DND-41 (cell line): ENCODE results near the gene CCBE1.

ENCODE experiments used
- ATAC-seq: fragments of 200-7000 bp; cut with Tn5 transposase; 3 replicates; pipeline ENCODE4 v1.9.1; 2021; ENCODE audit warnings: low read depth; ENCODE audit not compliant: insufficient read depth
- DNase-seq: peaks from one replicate; pipeline ENCODE4 v3.0.0-alpha.2; 2020
- H2AFZ ChIP-seq: 2 replicates; pipeline ENCODE4 v1.6.0; 2012; ENCODE audit warnings: low read depth, low read length
- H3K27ac ChIP-seq: 2 replicates; pipeline ENCODE4 v1.5.1; 2012; ENCODE audit warnings: low read length, inconsistent platforms
- H3K27me3 ChIP-seq: fragments of 200-600 bp; sonication (generic); 2 replicates; pipeline ENCODE4 v1.6.0; 2012; ENCODE audit warnings: low read length, mild to moderate bottlenecking, inconsistent platforms; ENCODE audit not compliant: insufficient read depth, poor library complexity
- H3K36me3 ChIP-seq: 2 replicates; pipeline ENCODE4 v1.5.1; 2012; ENCODE audit warnings: low read length, inconsistent platforms; ENCODE audit not compliant: insufficient read depth
- H3K4me1 ChIP-seq: 2 replicates; pipeline ENCODE4 v1.5.1; 2012; ENCODE audit warnings: mild to moderate bottlenecking, low read length; ENCODE audit not compliant: insufficient read depth
- H3K4me2 ChIP-seq: 2 replicates; pipeline ENCODE4 v1.6.0; 2012; ENCODE audit warnings: mild to moderate bottlenecking, moderate library complexity, low read length, inconsistent platforms; ENCODE audit not compliant: insufficient read depth
- H3K4me3 ChIP-seq, 2 experiments: fragments of 200-600 bp in 1 of 2; shearing (Covaris generic) in 1 of 2; 2 replicates each; pipeline ENCODE4 v1.5.1; 2012 to 2016; ENCODE audit warnings: inconsistent platforms in 2 of 2, low read length in 2 of 2, mild to moderate bottlenecking in 2 of 2, low read depth in 1 of 2, moderate library complexity in 1 of 2
- H3K79me2 ChIP-seq: 2 replicates; pipeline ENCODE4 v1.6.0; 2012; ENCODE audit warnings: low read length, inconsistent platforms; ENCODE audit not compliant: insufficient read depth
- H3K9ac ChIP-seq: 2 replicates; pipeline ENCODE4 v1.6.0; 2012; ENCODE audit warnings: low read depth, mild to moderate bottlenecking, inconsistent platforms, low read length, moderate library complexity
- H3K9me3 ChIP-seq: 2 replicates; pipeline ENCODE4 v1.5.1; 2012; ENCODE audit warnings: low read length, moderate library complexity, mild to moderate bottlenecking, inconsistent platforms; ENCODE audit not compliant: insufficient read depth, severe bottlenecking
- H4K20me1 ChIP-seq: 2 replicates; pipeline ENCODE4 v1.6.0; 2012; ENCODE audit warnings: low read length; ENCODE audit not compliant: insufficient read depth
- EZH2 ChIP-seq: IDR thresholded peaks from 3 replicates; pipeline ENCODE4 v1.6.1; 2012; ENCODE audit warnings: borderline replicate concordance, low read depth, mild to moderate bottlenecking, moderate library complexity, low read length, inconsistent platforms; ENCODE audit not compliant: severe bottlenecking
- TF ChIP-seq, protein P1 (sequence below): IDR thresholded peaks from 2 replicates; pipeline ENCODE4 v1.5.1; 2012; ENCODE audit warnings: borderline replicate concordance, low read length, moderate library complexity, mild to moderate bottlenecking; ENCODE audit not compliant: poor library complexity, severe bottlenecking; ENCODE audit errors: extremely low read depth

CCBE1 gene

DNA sequence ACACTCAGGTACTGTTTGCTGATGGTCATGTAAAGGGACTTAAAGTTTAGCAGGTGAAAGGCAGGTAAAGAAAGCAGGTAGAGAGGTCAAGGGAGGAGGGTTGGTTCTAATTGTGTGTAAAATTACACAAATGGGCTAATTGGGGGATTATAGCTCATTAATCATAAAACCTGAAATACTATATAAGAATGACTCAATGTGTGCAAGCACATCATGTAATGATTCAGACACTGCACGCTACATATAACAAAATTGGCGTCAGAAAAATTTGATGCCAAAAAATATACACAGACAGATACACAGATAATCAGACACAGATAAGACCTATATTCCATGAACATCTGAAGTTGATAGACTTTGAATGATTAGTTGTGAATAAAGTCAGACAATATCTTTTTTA is 217.4 kb downstream of the CCBE1 start:
- no peaks in the 10 kb centered on the region; the same call in 1 of the 2 replicates for H3K4me1 ChIP-seq
- no peak overlapping the region for H2AFZ ChIP-seq
- H3K27me3 ChIP-seq = peaks cover 4% of the 10 kb centered on the region
- no peak overlapping the region for H3K9ac ChIP-seq
- H4K20me1 ChIP-seq = no peaks in the 10 kb centered on the region
- no peaks in the 10 kb centered on the region for H3K9me3 ChIP-seq
- ATAC-seq (no peak), DNase-seq (no peak)
- H3K36me3 ChIP-seq = no peaks in the 10 kb centered on the region
- no peak overlapping the region for H3K4me2 ChIP-seq
- no peak for TF ChIP-seq EZH2
- TF ChIP-seq, protein P1, sequence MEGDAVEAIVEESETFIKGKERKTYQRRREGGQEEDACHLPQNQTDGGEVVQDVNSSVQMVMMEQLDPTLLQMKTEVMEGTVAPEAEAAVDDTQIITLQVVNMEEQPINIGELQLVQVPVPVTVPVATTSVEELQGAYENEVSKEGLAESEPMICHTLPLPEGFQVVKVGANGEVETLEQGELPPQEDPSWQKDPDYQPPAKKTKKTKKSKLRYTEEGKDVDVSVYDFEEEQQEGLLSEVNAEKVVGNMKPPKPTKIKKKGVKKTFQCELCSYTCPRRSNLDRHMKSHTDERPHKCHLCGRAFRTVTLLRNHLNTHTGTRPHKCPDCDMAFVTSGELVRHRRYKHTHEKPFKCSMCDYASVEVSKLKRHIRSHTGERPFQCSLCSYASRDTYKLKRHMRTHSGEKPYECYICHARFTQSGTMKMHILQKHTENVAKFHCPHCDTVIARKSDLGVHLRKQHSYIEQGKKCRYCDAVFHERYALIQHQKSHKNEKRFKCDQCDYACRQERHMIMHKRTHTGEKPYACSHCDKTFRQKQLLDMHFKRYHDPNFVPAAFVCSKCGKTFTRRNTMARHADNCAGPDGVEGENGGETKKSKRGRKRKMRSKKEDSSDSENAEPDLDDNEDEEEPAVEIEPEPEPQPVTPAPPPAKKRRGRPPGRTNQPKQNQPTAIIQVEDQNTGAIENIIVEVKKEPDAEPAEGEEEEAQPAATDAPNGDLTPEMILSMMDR = no peak
- no peak overlapping the region for H3K4me3 ChIP-seq
- no peaks in the 10 kb centered on the region for H3K79me2 ChIP-seq
- H3K27ac ChIP-seq = no peak overlapping the region

GRCh38 chr18:59478591-59478990 is 218.6 kb downstream of the CCBE1 start:
- DNase-seq (no peak), ATAC-seq (no peak)
- H3K9ac ChIP-seq = no peak overlapping the region
- no peak overlapping the region for H3K4me3 ChIP-seq
- no peaks in the 10 kb centered on the region for H4K20me1 ChIP-seq
- H3K4me2 ChIP-seq = no peak overlapping the region
- H3K4me1 ChIP-seq = no peaks in the 10 kb centered on the region; the same call in 1 of the 2 replicates
- no peaks in the 10 kb centered on the region for H3K9me3 ChIP-seq
- TF ChIP-seq, protein P1 = no peak
- TF ChIP-seq EZH2 = no peak
- H3K27me3 ChIP-seq = peaks cover 4% of the 10 kb centered on the region
- H3K27ac ChIP-seq = no peak overlapping the region
- H3K36me3 ChIP-seq = no peaks in the 10 kb centered on the region
- H3K79me2 ChIP-seq = no peaks in the 10 kb centered on the region
- H2AFZ ChIP-seq = no peak overlapping the region

DNA sequence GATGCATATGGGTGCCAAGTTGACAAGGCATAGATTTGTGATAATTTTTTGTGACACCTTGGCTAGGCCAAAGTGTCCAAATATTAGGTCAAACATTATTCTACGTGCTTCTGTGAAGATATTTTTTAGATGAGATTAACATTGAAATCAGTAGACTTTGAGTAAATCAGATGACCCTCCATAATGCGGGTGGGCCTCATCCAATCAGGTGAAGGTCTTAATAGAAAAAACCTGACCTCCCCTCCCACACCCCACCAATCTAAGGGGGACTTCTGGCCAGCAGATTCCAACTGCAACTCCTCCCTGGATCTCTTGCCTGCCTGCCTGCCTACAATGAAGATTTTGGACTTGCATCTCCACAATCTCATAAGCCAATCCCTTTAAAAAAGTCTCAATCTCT is 219.4 kb downstream of the CCBE1 start:
- no peaks in the 10 kb centered on the region; the same call in 1 of the 2 replicates for H3K4me1 ChIP-seq
- no peak overlapping the region for H2AFZ ChIP-seq
- no peak overlapping the region for H3K4me2 ChIP-seq
- H3K36me3 ChIP-seq = no peaks in the 10 kb centered on the region
- ATAC-seq (no peak), DNase-seq (no peak)
- no peaks in the 10 kb centered on the region for H3K79me2 ChIP-seq
- H3K9me3 ChIP-seq = no peaks in the 10 kb centered on the region
- H3K27me3 ChIP-seq = peaks cover 3% of the 10 kb centered on the region
- H3K9ac ChIP-seq = no peak overlapping the region
- no peaks in the 10 kb centered on the region for H4K20me1 ChIP-seq
- TF ChIP-seq, protein P1 = no peak
- TF ChIP-seq EZH2 = no peak
- H3K4me3 ChIP-seq = no peak overlapping the region
- no peak overlapping the region for H3K27ac ChIP-seq

DNA sequence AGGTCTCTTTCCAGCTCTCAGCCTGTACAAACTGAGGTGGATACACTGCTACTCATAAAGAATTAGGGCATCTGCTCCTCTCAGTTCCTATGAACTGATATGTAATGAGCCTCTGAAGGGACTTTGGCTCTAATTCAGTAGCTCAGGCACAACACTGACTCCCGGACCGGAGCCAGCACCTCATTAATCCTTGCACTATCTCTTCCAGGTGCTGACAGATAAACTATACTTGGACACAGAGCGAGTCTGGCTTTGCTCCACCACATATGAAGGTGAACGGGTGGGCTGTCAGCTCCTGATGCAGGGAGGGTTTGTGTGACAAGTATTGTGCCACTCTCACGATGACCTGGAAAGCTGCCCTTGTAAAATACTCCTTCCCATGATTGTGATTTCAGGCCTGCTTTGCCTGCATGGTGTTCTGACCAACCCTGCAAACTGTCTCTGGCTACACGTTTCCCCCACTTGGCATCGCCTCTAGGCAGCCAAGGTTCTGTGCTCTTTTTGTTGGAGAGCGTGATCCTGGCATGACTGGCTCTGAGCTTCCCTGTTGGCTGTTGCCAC is 226.6 kb downstream of the CCBE1 start:
- Histone ChIP-seq H3K4me2 (no peak overlapping the region), H2AFZ (no peak overlapping the region), H3K36me3 (no peaks in the 10 kb centered on the region), H3K4me3 (no peak overlapping the region), H3K27ac (no peak overlapping the region), H3K4me1 (no peaks in the 10 kb centered on the region), H3K27me3 (no peaks in the 10 kb centered on the region), H3K9ac (no peak overlapping the region), H3K9me3 (no peaks in the 10 kb centered on the region), H3K79me2 (no peaks in the 10 kb centered on the region), H4K20me1 (no peaks in the 10 kb centered on the region)
- DNase-seq = no peak
- TF ChIP-seq EZH2 = no peak
- TF ChIP-seq, protein P1 = no peak
- no peak for ATAC-seq
